Effector memory CD8-positive, alpha-beta T cell (primary cell): Measurements from ENCODE around the gene NEURL1.
"Not testable (repeated sequence)": the region's sequence is repeated elsewhere in the genome, so short reads cannot be mapped to it uniquely, and the experiment has no call there.

Source experiments
- ATAC-seq: fragments of 150-1000 bp; cut with Tn5 transposase; replicated peaks from 2 replicates; pipeline ENCODE4 v1.10.0; 2021; ENCODE audit warnings: mild to moderate bottlenecking, moderate library complexity
- DNase-seq, 3 experiments: peaks; one replicate each; pipeline ENCODE4 v3.0.0; 2021
- H3K27ac Mint-ChIP-seq, 2 donors: one replicate each; pipeline ENCODE4 v1.8.0; 2022; ENCODE audit warnings: mild to moderate bottlenecking in 2 of 2, mixed read lengths in 2 of 2, moderate library complexity in 2 of 2
- H3K27me3 Mint-ChIP-seq, 2 donors: one replicate each; pipeline ENCODE4 v1.8.0; 2022; ENCODE audit warnings: mixed read lengths in 2 of 2
- H3K36me3 Mint-ChIP-seq: one replicate; pipeline ENCODE4 v1.8.0; 2022; ENCODE audit warnings: mild to moderate bottlenecking, moderate library complexity, mixed read lengths; ENCODE audit not compliant: insufficient read depth
- H3K4me1 Mint-ChIP-seq, 2 donors: one replicate each; pipeline ENCODE4 v1.8.0; 2022; ENCODE audit warnings: low read depth in 2 of 2, mixed read lengths in 2 of 2
- H3K4me3 Mint-ChIP-seq, 2 donors: one replicate each; pipeline ENCODE4 v1.8.0; 2022; ENCODE audit warnings: mild to moderate bottlenecking in 2 of 2, mixed read lengths in 2 of 2, moderate library complexity in 2 of 2
- H3K9me3 Mint-ChIP-seq, 2 donors: one replicate each; pipeline ENCODE4 v1.8.0; 2022; ENCODE audit warnings: mixed read lengths in 2 of 2

NEURL1 gene

DNA sequence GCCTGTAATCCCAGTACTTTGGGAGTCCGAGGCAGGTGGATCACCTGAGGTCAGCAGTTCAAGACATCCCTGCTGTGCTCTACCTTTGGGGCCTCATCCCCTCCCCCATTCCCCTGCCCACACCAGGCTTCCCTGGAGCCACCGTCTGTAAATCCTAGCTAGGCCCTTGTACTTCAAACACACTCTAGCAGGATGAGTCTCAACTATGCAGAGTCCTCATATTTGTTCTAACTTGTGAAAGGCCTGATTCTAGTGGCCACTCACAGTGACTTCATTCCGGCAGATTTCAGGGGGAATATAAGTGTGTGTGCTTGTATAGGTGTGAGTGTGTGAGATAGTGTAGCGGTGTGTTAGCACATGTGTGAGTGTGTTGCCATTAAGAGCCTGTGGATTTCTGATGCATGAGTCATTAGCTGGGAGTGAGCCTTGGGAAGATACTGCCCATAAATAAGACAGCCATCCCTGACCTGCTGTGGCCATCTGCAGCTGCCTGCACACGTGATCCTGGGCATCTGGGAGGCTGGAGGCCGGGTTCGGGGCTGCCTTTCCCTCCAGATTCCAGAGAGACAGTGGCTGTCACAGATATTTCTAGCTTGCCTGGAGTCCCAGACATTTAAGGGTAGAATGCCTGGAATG, 1.7 kb upstream of the NEURL1 start:
- H3K27ac Mint-ChIP-seq: peak overlapping the region in 1 of 2 donors; percentile 68
- H3K9me3 Mint-ChIP-seq: no peaks in the 10 kb centered on the region
- DNase-seq (no peak), ATAC-seq (no peak)
- H3K36me3 Mint-ChIP-seq: peaks cover 2% of the 10 kb centered on the region
- peaks cover 26 to 39% of the 10 kb centered on the region in 2 donors for H3K27me3 Mint-ChIP-seq
- H3K4me1 Mint-ChIP-seq: peaks cover 15 to 18% of the 10 kb centered on the region in 2 donors
- H3K4me3 Mint-ChIP-seq: peak overlapping the region in 1 of 2 donors; percentile 88

DNA sequence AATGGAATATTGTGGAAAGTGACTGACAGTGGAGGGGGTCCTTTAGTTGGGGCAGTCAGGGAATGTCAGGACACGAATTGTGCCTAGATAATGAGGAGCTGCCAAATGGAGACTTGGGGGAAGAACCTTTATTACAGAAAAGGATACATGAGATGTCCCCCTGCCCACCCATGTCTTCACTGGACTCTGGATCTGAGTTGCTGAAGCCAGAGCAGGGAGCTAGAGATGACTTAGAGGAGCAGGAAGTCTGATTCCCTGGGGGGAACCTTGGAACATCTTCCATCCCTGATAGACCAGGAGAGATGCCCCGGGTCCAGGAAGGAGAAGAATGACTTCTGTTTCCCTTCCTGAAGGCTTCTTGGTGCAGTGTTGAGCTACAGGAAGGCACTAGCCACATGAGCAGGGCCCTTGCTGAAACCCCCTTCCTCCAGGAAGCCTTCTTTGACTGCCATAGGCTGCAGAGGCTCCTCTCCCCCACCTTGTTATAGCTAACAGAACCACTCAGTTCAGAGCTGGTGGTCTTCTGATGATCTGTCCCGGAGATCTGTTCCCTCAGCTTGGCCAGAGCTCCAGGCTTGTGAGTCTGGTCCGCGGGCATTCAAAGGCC, 747 bp upstream of the NEURL1 start:
- Mint-ChIP-seq H3K27ac (peak overlapping the region in 1 of 2 donors; percentile 68), H3K9me3 (no peaks in the 10 kb centered on the region), H3K4me1 (peaks cover 15 to 18% of the 10 kb centered on the region in 2 donors), H3K27me3 (peaks cover 32 to 48% of the 10 kb centered on the region in 2 donors), H3K36me3 (peaks cover 2% of the 10 kb centered on the region), H3K4me3 (peak overlapping the region; percentile 82 to 88)
- DNase-seq (no peak), ATAC-seq (no peak)

DNA sequence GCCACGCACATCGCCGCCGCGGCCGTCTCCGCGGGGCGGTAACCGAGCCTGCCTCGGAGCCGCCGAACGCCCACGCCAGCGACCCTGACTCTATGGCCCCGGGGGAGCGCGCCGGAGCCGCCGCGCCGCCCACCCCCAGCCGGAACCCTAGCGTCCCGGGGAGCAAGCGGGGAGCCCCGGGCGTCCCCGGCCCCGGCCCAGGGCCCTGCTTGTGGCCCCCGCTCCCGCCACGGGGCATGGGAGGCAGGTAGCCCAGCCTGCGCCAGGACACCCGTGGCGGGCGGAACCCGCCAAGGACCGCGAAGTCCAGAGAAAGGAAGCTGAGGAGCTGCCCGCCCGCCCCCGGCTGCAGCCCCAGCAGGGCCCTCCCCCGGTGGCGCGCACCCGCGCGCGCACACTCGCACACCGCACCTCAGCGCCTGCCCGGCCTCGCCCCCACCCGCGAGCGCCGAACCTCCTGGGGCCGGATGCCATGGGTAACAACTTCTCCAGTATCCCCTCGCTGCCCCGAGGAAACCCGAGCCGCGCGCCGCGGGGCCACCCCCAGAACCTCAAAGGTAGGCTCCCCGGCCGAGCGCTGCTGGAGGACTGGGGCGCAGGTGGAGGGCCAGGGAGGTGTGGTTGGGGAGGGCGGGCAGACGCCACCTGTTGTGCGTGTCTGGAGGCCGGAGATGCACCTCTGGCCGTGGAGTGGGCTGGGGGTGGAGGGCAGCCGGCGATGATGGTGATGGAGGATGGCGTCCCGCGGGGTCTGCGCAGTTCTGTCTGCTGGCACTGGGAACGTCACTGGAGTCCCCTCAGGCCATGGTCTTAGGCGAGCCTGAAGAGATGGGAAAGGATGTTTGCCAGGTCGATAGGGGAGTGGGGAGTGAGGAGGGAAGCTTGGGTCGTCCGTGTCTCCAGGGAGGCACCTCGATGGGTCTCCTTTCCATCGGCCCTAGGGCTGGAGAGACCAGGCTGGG, 692 bp downstream of the NEURL1 start:
- Mint-ChIP-seq H3K27me3 (peaks cover 38 to 59% of the 10 kb centered on the region in 2 donors), H3K9me3 (no peaks in the 10 kb centered on the region), H3K27ac (no peak overlapping the region), H3K4me1 (peaks cover 15 to 18% of the 10 kb centered on the region in 2 donors), H3K4me3 (peak overlapping the region; percentile 67 to 71), H3K36me3 (peaks cover 2% of the 10 kb centered on the region)
- peak; percentile 70 for ATAC-seq
- peak; percentile 39 to 43 (median 42) for DNase-seq

DNA sequence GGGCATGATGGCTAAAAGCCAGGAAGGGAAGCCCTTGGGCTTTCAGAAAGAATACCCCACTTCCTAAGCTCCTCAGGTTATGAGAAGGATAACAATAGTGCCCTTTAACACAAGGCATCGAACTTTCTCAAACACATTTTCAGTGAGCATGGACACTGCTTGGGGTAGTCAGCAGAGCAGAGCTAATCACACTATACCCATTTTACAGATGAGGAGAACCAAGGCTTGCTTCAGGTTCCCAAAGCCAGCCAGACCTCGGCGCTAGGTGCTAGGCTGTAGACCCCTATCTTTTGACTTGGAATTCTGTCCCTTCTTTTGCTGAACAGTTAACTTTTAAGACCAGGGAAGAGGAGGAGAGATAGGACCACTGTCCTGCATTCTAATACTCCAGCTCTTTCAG, 1.8 kb downstream of the NEURL1 start:
- Mint-ChIP-seq H3K36me3 (peaks cover 5% of the 10 kb centered on the region), H3K27me3 (peaks cover 47 to 67% of the 10 kb centered on the region in 2 donors), H3K4me3 (peak overlapping the region; percentile 67 to 71)

DNA sequence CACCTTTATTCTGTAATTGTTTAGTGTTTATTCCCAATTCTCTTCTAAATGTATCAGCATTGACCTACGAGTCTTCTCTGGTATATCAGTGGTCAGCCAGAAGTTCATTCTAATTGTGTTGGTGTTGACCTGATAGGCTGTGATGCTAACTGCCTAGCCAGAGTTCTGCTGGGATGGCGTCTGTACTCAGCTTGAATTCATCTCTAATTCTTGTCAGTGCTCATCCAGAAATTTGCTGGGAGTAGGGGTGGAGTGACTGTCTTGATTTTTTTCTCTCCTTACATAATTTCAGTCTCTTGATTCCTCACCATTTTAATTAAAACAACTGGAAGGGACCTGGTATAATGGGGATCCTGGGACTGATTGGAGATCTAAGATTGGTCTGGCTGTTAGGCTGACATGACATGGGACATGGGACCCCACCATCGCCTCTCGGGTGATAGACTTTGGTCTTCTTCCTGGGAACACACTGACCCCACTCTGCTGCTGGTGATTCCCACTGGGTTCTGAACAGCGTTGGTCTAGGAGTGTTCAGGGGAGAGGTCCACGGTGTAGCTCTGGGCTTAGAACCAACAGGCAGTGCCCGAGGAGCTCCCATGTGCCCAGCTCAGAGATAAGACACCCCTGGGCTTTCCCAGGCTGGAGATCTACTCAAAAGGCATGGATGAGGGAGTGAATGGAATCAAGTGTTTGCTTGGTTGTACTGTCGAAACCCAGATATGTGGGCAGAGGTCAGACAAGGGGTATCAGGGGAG, 3.8 kb downstream of the NEURL1 start:
- no peak for DNase-seq
- H3K36me3 Mint-ChIP-seq: peaks cover 2% of the 10 kb centered on the region
- H3K4me3 Mint-ChIP-seq: no peak overlapping the region
- peaks cover 4 to 17% of the 10 kb centered on the region in 2 donors for H3K4me1 Mint-ChIP-seq
- no peaks in the 10 kb centered on the region for H3K9me3 Mint-ChIP-seq
- ATAC-seq: no peak
- H3K27ac Mint-ChIP-seq: no peak overlapping the region
- H3K27me3 Mint-ChIP-seq: peaks cover 50 to 76% of the 10 kb centered on the region in 2 donors

More for the DNA sequence above, 1.8 kb downstream of the NEURL1 start:
- no peak overlapping the region for H3K27ac Mint-ChIP-seq
- DNase-seq (no peak), ATAC-seq (no peak)
- peaks cover 11 to 18% of the 10 kb centered on the region in 2 donors for H3K4me1 Mint-ChIP-seq
- H3K9me3 Mint-ChIP-seq: no peaks in the 10 kb centered on the region

DNA sequence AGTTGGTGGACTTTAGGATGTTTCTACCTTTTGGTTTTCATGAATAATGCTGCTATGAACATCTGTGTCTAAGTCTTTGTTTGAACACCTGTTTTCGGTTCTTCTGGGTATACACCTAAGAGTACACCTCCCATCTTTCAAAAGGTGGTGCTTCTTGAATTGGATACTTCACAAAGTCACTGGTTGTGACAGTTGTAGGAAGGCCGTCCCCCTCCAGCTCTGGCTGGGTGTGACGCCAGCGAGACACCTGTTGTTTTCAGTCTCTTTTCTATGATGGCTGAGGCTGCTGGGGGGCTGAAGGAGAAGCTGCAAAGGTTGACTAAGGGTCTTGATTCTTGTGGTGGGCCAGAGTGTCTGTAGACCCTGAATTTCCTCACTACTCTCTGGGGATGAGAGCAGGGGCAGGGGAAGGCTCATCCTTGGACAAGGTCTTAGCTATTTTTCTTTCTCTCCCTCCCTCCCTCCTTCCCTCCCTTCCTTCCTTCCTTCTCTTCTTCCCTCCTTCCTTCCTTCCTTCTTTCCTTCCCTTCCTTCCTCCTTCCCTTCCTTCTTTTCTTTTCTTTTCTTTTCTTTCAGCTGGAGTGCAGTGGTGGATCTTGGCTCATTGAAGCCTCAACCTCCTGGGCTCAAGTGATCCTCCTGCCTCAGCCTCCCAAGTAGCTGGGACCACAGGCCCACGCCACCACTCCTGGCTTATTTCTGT, 5.6 kb downstream of the NEURL1 start:
- H3K36me3 Mint-ChIP-seq: peaks cover 5% of the 10 kb centered on the region
- H3K4me1 Mint-ChIP-seq: peaks cover 7 to 20% of the 10 kb centered on the region in 2 donors
- H3K27ac Mint-ChIP-seq: no peak overlapping the region
- H3K9me3 Mint-ChIP-seq: no peaks in the 10 kb centered on the region
- no peak for ATAC-seq
- H3K27me3 Mint-ChIP-seq: peaks cover 45 to 78% of the 10 kb centered on the region in 2 donors
- no peak for DNase-seq
- H3K4me3 Mint-ChIP-seq: no peak overlapping the region

DNA sequence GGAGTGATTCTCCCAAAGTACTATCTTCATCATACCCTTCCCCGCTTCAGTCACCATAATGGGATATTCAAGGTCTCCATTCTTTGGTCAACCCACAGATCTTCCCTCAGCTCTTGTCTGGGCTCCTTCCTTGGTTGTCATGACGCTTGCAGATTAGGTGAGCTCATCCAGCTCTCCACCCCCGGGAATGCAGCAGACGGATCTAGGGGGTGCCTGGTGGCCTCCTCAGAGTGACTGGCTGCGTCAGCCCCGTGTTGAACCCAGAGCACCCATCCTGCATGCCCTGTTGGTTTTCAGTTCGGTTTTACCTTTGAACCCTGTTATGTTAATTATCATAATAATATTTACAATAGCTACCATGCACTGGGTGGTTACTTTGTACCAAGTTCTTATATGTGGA, 6.4 kb downstream of the NEURL1 start:
- DNase-seq: no peak
- no peak overlapping the region for H3K4me3 Mint-ChIP-seq
- peaks cover 15 to 23% of the 10 kb centered on the region in 2 donors for H3K4me1 Mint-ChIP-seq
- no peak overlapping the region for H3K27ac Mint-ChIP-seq
- no peaks in the 10 kb centered on the region for H3K9me3 Mint-ChIP-seq
- peaks cover 5% of the 10 kb centered on the region for H3K36me3 Mint-ChIP-seq
- H3K27me3 Mint-ChIP-seq: peaks cover 45 to 70% of the 10 kb centered on the region in 2 donors
- ATAC-seq: no peak

DNA sequence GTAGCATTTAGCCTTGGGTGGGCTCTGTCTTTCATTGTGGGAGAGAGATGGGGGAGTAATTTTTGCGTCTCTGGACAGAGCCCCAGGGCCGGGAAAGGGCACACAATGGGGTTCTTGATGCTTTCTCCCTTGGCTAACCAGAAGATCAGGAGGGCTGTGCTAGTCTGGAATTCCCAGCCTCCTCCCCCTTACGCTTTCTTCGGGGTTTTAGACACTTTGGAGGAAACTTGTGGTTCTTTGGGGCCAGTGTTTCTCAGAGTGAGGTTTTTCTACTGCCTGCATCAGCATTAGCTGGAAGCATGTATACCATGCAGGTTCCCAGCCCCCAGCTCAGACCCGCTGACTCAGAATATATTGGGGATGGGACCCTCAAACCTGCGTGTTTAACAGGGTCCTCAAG, 7.0 kb downstream of the NEURL1 start:
- Mint-ChIP-seq H3K4me1 (peaks cover 15 to 23% of the 10 kb centered on the region in 2 donors), H3K27me3 (peaks cover 40 to 64% of the 10 kb centered on the region in 2 donors), H3K9me3 (no peaks in the 10 kb centered on the region), H3K27ac (no peak overlapping the region), H3K4me3 (no peak overlapping the region), H3K36me3 (peaks cover 5% of the 10 kb centered on the region)
- ATAC-seq (no peak), DNase-seq (no peak)

DNA sequence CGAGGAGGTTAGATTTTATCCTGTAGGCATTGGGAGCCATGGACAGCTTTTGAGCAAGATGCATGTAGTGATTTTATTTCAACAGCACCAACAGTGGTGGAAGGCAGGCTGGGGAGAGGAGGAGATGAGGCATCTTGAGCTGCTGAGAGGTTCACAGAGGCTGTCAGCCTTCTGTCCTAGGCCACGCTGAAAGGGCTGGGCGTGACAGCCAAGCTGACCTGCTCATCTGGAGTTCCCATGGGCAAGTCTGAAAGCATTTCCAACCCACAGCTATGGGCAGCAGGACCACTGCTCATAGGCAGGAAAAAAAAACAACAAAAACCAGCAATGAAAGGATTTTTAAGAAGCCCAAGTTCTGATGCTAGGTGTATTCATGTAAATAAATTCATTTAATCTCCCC, 7.7 kb downstream of the NEURL1 start:
- H3K4me1 Mint-ChIP-seq: peaks cover 15 to 25% of the 10 kb centered on the region in 2 donors
- ATAC-seq: no peak
- no peak overlapping the region for H3K4me3 Mint-ChIP-seq
- H3K27ac Mint-ChIP-seq: no peak overlapping the region
- peaks cover 5% of the 10 kb centered on the region for H3K36me3 Mint-ChIP-seq
- peaks cover 34 to 61% of the 10 kb centered on the region in 2 donors for H3K27me3 Mint-ChIP-seq
- no peaks in the 10 kb centered on the region for H3K9me3 Mint-ChIP-seq
- no peak for DNase-seq

DNA sequence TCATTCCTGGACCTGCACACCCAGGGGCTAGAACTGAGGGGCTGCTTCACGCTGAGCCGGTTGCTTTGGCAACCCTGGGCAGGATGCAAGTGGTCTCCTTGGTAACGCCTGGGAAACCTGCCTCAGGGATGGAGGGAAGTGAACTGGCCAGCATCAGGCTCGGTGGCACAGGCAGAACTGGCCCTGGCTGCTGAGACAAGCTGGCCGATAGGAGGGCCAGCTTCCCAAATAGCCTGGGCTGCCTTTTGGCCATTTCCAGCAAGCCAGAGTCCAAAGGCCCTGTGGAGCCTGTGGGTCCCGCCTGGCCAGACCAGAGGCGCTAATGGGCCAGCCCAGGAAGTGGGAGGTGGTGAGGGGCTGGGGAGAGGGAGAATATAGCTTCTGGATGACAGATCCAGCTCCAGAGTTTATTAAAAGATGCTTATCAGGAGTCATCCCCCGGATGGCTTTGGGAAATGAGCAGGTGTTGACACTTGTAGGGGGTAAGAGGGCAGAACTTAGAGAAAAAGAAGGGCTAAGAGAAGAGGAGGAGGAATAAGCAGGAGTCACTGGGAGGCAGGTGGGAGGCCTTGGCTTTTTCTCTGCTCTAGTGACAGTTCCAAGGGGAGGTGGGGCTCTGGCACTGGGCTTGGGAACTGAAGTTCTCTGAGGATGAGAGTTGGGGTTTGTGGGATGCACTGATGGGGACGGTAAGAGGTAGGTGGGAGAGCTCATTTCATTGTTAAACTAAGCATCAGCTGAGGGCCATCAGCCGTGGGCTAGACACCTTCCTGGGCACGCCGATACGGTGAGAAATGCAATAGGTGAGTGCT, 9.6 kb downstream of the NEURL1 start:
- peaks cover 15 to 27% of the 10 kb centered on the region in 2 donors for H3K4me1 Mint-ChIP-seq
- DNase-seq: no peak
- peaks cover 26 to 59% of the 10 kb centered on the region in 2 donors for H3K27me3 Mint-ChIP-seq
- no peak overlapping the region for H3K4me3 Mint-ChIP-seq
- peaks cover 5% of the 10 kb centered on the region for H3K36me3 Mint-ChIP-seq
- no peaks in the 10 kb centered on the region for H3K9me3 Mint-ChIP-seq
- H3K27ac Mint-ChIP-seq: peak overlapping the region in 1 of 2 donors; percentile 86
- ATAC-seq: no peak

DNA sequence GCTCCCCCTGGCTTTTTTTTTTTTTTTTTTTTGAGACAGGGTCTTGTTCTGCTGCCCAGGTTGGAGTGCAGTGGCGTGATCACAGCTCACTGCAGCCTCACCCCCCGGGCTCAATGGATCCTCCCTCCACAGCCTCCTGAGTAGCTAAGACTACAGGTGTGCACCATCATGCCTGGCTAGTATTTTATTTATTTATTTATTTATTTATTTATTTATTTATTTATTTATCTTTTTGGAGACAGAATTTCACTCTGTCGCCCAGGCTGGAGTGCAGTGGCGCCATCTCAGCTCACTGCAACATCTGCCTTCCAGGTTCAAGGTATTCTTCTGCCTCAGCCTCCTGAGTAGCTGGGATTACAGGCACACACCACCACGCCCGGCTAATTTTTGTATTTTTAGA, 10.3 kb downstream of the NEURL1 start:
- H3K9me3 Mint-ChIP-seq, H3K36me3 Mint-ChIP-seq, ATAC-seq, DNase-seq: not testable (repeated sequence)
- H3K4me3 Mint-ChIP-seq: peak overlapping the region in 1 of 2 donors; percentile 4
- H3K4me1 Mint-ChIP-seq: peaks cover 15 to 27% of the 10 kb centered on the region in 2 donors
- peaks cover 22 to 61% of the 10 kb centered on the region in 2 donors for H3K27me3 Mint-ChIP-seq
- H3K27ac Mint-ChIP-seq: peak overlapping the region; percentile 3 to 86
